Limb (tissue), 2 donors: ENCODE data around the gene TKTL1.
"Not testable (repeated sequence)": the region's sequence is repeated elsewhere in the genome, so short reads cannot be mapped to it uniquely, and the experiment has no call there.

Experiments
- DNase-seq, 2 donors: peaks; one replicate each; pipeline ENCODE4 v3.0.0-alpha.2; 2016; ENCODE audit errors: extremely low spot score in 2 of 2

TKTL1 gene

GRCh38 chrX:154343063-154343462, 47.5 kb downstream of the TKTL1 start:
- not testable (repeated sequence) for DNase-seq

- DNase-seq, result not testable (repeated sequence)
These were observed 48.0 kb downstream of the TKTL1 start for GRCh38 chrX:154343620-154344019.

DNA sequence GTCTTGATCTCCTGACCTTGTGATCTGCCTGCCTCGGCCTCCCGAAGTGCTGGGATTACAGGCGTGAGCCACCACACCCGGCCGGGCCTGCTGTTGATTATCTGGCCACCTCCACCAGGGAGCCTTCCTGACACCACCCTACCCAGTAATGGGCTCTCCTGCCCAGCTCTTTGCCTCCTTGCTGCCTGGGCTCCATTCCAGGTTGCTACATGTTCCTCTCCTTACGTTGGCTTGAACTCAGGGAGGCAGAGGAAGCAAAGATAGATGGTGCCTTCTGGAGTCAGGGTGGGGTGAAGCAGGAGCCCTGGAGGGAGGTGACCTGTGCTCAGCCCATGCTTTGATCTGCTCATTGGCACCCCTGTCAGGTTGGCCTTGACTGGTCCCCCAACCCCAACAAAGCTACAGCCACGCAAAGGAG, 52.5 kb downstream of the TKTL1 start:
- no peak for DNase-seq

GRCh38 chrX:154348646-154349358, 53.2 kb downstream of the TKTL1 start:
- DNase-seq, result no peak

- DNase-seq, result no peak
These were observed 53.9 kb downstream of the TKTL1 start for GRCh38 chrX:154349359-154349935.

- DNase-seq, result no peak
These were observed 54.4 kb downstream of the TKTL1 start for GRCh38 chrX:154349979-154350378.

DNA sequence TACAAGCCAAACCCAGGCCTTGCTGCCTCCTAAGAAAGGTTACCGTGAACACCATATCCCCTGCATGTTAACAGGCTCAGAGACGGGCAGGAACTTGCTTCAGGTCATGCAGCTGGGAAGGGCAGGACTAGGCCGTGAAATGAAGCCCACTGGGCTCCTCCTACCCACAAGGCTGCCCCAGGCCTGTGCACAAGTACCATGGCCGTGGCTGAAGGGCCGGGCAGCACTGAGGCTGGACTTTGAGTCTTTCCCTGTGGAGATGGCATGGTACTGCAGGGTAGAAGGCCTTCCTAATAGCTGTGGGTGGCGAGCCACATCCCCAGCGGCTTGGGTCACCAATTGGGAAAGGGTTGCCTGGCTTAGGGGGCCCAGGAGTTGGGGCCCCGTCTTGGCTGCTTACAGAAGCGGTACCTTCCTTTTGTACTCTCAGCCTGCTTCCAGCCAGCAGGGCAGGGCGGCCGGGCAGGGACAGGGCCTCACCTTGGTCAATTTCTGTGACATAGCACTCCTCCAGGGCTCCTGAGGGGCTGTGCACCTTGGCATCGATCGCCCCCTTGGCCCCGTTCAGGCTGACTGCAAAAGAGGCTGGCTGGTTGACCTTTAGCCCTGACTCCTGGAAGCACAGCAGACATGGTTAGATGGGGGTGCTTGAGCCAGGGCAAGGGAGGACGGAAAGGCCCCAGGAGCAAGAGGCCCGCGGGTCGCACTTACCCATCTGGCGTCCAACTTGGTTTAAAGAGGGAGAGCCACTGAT, 55.0 kb downstream of the TKTL1 start:
- DNase-seq, result no peak

- no peak for DNase-seq
These were observed 55.8 kb downstream of the TKTL1 start for GRCh38 chrX:154351183-154352011.

- DNase-seq, result no peak
These were observed 56.4 kb downstream of the TKTL1 start for GRCh38 chrX:154352012-154352401.

- DNase-seq, result no peak
These were observed 56.9 kb downstream of the TKTL1 start for GRCh38 chrX:154352466-154352865.

DNA sequence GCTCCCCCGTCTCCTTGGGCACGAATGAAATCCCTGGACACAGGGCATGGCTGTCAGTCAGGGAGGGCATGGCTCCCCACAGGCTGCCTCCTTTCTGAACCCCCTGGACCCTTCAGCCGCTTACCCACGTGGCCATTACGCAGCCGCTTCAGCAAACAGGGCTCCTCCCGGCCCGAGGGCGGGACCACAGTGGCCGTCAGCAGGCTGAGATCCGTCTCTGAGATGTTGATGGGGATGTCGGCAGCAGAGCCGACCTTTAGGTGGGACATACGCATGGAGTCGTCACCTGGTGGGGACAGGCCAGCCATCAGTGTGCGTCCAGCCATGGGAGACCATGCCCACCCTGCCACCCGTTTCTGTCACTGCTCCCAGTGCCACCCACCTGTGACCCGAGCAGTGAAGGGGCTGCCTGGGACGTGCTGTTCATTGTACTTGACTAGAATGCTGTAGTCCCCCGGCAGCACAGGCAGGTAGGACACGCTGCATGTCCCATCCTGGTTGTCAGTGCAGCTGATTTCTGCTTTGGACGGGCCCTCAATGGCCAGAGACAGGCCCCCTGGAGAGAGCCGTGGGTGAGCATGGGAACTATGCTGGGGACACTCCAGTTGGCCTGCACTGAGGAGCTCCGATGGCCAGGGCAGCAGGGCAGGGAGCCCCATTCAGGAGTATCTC, 57.7 kb downstream of the TKTL1 start:
- DNase-seq, result no peak

- DNase-seq, result no peak
These were observed 58.4 kb downstream of the TKTL1 start for GRCh38 chrX:154354013-154354412.

DNA sequence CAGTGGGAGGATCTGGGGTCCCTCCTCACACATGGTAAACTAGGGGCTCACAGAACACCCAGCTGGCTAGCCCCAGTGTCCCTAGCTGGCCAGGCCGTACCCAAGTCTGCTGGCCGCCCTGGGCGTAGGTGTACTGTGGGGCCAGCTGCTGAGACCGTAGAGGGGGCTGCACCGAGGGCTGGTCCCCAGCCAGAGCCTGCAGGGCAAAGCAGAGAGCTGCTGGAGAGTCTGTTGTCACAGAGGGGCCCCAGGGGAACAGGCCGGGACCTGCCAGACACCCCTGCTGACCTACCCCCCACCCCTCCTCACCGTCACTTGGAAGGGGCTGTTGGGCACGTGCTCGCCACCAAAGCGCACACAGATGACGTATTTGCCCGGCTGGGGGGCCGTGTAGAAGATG, 58.9 kb downstream of the TKTL1 start:
- DNase-seq, result no peak

- DNase-seq, result no peak
These were observed 59.6 kb downstream of the TKTL1 start for GRCh38 chrX:154355094-154355775.

DNA sequence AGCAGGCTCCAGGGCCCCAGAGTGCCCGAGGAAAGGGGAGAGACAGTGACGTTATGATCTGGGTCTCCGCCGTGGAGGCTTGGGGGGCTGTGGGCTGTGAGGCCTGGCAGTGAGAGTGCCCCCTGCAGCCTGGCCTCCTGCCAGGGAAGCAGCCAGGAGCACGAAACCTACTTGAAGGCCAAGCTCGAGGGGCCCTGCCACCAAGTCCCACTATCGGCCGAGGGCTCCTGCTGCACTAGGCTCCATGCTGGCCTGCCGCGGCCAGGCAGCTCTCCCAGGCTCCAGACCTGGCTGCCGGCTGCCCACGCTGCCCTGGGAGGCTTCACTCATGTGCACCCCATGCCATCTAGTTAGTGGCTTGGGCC, 60.2 kb downstream of the TKTL1 start:
- no peak for DNase-seq

DNA sequence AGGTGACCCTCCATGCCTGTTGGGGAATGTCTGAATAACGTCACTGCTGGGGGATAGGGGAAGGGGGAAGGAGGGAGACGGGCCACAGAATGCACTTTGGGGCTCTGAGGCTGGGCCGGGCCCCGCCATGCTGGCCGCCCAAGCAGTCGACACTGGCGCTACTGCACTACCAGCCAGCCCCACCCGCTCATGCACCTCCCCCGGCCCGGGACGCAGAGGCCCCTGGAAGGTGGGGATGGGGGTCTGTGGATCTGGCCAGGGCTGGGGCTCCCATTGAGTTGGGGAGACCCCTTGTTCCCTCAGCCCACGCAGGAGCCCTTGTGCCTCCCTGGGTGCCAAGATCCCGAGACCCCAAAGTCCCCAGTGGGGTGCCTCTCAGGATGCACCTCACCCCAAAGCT, 61.0 kb downstream of the TKTL1 start:
- DNase-seq, result no peak

DNA sequence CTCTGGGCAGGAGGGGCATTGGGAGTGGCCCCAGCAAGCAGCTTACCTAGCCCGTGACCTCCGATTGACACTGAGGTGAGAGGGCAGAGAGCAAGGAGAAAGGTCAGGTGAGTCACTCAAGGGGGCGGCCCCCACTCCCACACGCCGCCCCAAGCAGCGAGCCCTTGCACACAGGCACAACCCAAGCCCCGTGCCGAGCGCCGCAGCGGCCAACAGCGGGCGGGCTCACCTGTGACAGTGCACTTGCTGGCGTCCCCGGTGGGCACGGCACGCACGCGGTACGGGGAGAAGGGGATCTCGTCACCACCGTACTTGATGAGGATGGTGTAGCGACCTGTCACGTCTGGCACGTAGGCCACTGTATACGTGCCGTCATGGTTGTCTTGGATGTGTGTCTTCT, 61.6 kb downstream of the TKTL1 start:
- no peak for DNase-seq

GRCh38 chrX:154358011-154358410, 62.4 kb downstream of the TKTL1 start:
- no peak for DNase-seq

- no peak for DNase-seq
These were observed 63.2 kb downstream of the TKTL1 start for GRCh38 chrX:154358829-154359228.

DNA sequence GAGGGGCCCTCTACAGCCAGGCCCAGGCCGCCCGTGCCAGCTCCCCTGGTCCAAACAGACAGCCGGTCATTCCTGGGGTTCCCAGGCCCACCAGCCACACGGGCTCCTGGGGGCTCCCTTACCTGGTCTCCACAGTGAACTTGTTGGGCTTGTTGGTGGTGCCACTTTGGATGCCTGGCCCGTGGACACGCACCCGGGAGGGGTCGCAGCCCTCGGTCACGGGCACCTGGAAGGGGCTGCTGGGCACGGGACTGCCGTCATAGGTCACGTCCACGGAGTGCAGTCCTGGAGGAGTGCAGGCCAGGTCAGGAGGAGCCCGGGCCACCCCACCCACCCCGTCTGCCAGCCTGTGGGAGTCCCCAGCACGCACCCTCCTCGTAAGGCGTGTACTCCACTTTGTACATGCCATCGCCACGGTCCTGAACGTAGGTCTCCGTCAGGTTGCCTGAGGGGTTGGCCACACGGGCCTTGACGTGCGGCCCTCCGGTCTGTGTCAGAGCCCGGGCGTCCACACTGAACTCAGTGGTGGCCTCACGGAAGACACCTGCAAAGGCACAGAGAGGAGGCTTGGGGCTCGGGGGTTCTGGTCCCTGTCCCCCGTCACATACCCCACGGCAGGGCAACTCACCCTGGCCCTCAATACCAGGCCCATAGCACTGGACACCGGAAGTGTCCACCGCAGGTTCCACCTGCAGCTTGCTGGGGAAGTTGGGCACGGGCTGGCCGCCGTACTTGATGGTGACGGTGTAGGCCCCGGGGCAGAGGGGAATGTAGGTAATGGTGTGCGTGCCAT, 64.0 kb downstream of the TKTL1 start:
- DNase-seq, result no peak
